IPS-18a (cell line): ENCODE results near the gene TJP3.

Experiments
- H3K27ac ChIP-seq: one replicate; pipeline ENCODE4 v1.5.1; 2013; ENCODE audit warnings: low read length
- H3K27me3 ChIP-seq: one replicate; pipeline ENCODE4 v1.6.1; 2013; ENCODE audit warnings: mild to moderate bottlenecking, low read length; ENCODE audit not compliant: control insufficient read depth, insufficient read depth
- H3K36me3 ChIP-seq: one replicate; pipeline ENCODE4 v1.6.1; 2013; ENCODE audit warnings: low read depth, low read length; ENCODE audit not compliant: control insufficient read depth
- H3K4me1 ChIP-seq: one replicate; pipeline ENCODE4 v1.6.1; 2013; ENCODE audit warnings: low read depth, low read length; ENCODE audit not compliant: control insufficient read depth
- H3K4me3 ChIP-seq: one replicate; pipeline ENCODE4 v1.5.1; 2013; ENCODE audit warnings: low read length
- H3K9ac ChIP-seq: one replicate; pipeline ENCODE4 v1.6.1; 2013; ENCODE audit warnings: mild to moderate bottlenecking, low read length, moderate library complexity
- H3K9me3 ChIP-seq: one replicate; pipeline ENCODE4 v1.6.1; 2013; ENCODE audit warnings: low read depth, low read length; ENCODE audit not compliant: control insufficient read depth

The TJP3 gene

GRCh38 chr19:3788996-3789778 is 81.0 kb downstream of the TJP3 start:
- Histone ChIP-seq H3K27ac (no peak overlapping the region), H3K36me3 (no peaks in the 10 kb centered on the region), H3K9ac (no peak overlapping the region), H3K4me3 (no peak overlapping the region), H3K27me3 (peaks cover 28% of the 10 kb centered on the region), H3K4me1 (no peaks in the 10 kb centered on the region), H3K9me3 (no peaks in the 10 kb centered on the region)

DNA sequence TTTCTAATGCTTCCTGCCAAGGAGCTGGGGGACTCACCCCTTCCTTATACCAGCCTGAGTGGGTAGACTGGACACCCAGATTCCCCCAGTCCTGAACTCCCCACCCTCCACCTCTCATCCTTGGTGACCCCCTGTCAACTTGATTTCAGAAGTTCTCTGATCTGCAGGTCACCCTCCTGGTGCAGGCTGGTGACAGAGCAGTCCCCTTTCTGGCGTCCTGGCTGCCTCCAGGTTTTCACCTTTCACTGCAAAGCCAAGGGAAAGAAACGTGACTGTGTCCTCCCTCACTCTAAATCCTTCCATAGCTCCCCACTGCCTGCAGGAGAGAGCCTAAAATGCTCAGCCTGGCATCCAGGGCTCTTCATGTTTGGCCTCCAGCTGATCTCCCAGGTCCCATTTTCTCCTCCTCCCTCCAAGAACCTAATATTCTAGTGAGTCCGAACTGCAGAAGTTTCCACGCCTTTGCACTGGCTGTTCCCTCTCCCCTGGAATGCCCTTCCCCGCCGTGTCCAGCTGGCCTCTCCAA is 82.1 kb downstream of the TJP3 start:
- H3K27me3 ChIP-seq, result peaks cover 17% of the 10 kb centered on the region
- H3K9me3 ChIP-seq, result no peaks in the 10 kb centered on the region
- H3K4me1 ChIP-seq, result no peaks in the 10 kb centered on the region
- H3K36me3 ChIP-seq, result no peaks in the 10 kb centered on the region
- H3K27ac ChIP-seq, result no peak overlapping the region
- H3K4me3 ChIP-seq, result no peak overlapping the region
- no peak overlapping the region for H3K9ac ChIP-seq

DNA sequence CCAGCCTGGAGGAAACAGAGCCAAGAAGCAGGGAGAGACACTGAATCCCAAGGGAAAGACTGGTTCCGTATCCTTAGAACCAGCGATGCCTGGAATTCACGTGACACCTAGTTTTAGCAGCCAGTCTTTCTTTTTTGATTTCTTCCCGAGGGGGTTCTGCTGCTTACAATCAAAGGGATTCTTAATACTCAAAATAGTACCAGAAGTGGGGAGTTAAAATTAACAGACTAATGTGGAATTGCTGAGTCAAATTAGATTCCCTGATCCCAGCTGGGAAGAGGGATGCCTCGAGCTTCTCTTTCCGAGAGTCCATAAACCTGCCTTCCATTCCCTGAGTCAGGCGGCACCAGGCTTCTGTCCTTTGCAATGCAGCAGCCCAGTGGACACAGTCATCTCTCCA is 82.8 kb downstream of the TJP3 start:
- no peak overlapping the region for H3K9ac ChIP-seq
- no peak overlapping the region for H3K27ac ChIP-seq
- peaks cover 11% of the 10 kb centered on the region for H3K27me3 ChIP-seq
- H3K36me3 ChIP-seq, result no peaks in the 10 kb centered on the region
- no peaks in the 10 kb centered on the region for H3K4me1 ChIP-seq
- H3K4me3 ChIP-seq, result no peak overlapping the region
- H3K9me3 ChIP-seq, result no peaks in the 10 kb centered on the region

DNA sequence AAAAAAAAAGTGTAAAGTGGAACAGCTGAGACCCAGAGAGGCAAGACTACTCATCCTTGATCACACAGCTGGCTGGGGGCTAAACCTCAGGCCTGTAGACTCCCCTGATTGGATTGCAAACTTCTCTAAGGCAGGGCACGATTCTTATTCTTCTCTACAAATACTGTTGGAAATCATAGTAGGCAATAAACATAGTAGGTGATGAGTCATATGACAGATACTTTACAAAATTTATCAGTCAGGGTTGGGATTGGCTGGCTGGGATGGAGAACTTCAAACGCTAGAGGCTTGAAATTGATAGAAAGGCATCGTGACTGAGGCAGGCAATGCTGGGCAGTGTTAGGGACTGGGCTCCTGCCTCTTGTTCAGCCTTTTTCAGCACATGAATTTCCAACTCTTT is 83.9 kb downstream of the TJP3 start:
- Histone ChIP-seq H3K9me3 (no peaks in the 10 kb centered on the region), H3K36me3 (no peaks in the 10 kb centered on the region), H3K4me3 (no peak overlapping the region)

DNA sequence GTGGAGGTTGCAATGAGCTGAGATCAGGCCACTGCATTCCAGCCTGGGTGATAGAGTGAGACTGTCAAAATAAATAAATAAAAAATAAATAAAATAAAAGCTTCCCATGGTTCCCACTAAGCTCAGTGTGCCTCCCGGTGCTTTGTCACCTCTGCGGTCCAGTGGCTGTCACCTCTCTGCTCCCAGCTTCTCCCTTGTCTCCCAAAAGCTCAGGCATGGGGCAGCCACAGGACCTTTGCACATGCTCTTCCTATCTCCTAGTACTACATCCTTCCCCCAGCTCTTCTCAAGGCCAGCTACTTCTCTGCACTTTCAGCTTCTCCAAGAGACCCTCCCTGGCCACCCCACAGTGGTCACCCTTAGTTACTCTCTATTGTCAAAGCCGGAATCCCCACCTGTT is 85.6 kb downstream of the TJP3 start:
- Histone ChIP-seq H3K9ac (no peak overlapping the region), H3K4me1 (no peaks in the 10 kb centered on the region), H3K27me3 (no peaks in the 10 kb centered on the region), H3K27ac (no peak overlapping the region), H3K4me3 (no peak overlapping the region), H3K36me3 (no peaks in the 10 kb centered on the region), H3K9me3 (no peaks in the 10 kb centered on the region)

More for the DNA sequence above, 83.9 kb downstream of the TJP3 start:
- Histone ChIP-seq H3K27me3 (peaks cover under 1% of the 10 kb centered on the region), H3K4me1 (no peaks in the 10 kb centered on the region), H3K9ac (no peak overlapping the region), H3K27ac (no peak overlapping the region)

GRCh38 chr19:3796358-3796757 is 88.2 kb downstream of the TJP3 start:
- Histone ChIP-seq H3K9ac (no peak overlapping the region), H3K4me3 (no peak overlapping the region), H3K36me3 (no peaks in the 10 kb centered on the region), H3K27me3 (peaks cover 20% of the 10 kb centered on the region), H3K4me1 (no peaks in the 10 kb centered on the region), H3K9me3 (no peaks in the 10 kb centered on the region), H3K27ac (no peak overlapping the region)

GRCh38 chr19:3798137-3798536 is 90.0 kb downstream of the TJP3 start:
- Histone ChIP-seq H3K4me3 (no peak overlapping the region), H3K4me1 (no peaks in the 10 kb centered on the region), H3K27ac (no peak overlapping the region), H3K9ac (no peak overlapping the region), H3K36me3 (no peaks in the 10 kb centered on the region), H3K9me3 (no peaks in the 10 kb centered on the region), H3K27me3 (peaks cover 38% of the 10 kb centered on the region)
